Coronary artery (tissue), 2 donors: ENCODE data around the gene MEG3.
"Not testable (repeated sequence)": the region's sequence is repeated elsewhere in the genome, so short reads cannot be mapped to it uniquely, and the experiment has no call there.

Experiments used
- DNase-seq: peaks from one replicate; pipeline ENCODE4 v3.0.0-alpha.2; 2017; ENCODE audit warnings: low spot score
- H3K27ac ChIP-seq, 2 donors: fragments of 200-600 bp; sonication (generic); one replicate each; pipeline ENCODE4 v1.5.1; 2016 to 2019
- H3K4me3 ChIP-seq: fragments of 200-600 bp; sonication (generic); 2 replicates; pipeline ENCODE4 v1.5.1; 2016; ENCODE audit warnings: mild to moderate bottlenecking, moderate library complexity
- TF ChIP-seq, protein P1 (sequence below): fragments of 200-600 bp; sonication (generic); IDR thresholded peaks from one replicate; pipeline ENCODE4 v1.5.1; 2019; ENCODE audit warnings: antibody characterized with exemption

Gene MEG3

DNA sequence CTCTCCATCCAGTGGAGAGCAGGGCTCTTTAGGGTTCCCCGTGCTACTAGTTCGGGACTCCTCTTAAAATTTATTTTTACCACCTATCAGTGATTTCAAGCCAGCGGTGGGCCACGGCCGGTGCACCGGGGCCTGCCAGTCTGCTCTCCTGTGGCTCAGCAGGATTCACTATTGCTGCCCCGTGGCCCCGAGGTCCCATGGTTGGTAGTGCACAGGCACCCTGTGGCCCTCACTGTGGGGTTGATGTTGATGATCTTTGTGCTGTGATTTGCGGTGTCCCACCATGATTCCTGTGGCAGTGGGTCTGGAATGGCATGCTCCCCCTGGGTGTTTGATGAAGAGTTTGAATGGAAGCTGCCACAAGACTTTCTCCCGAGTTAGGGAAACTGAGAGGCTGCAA lies 12.6 kb upstream of the MEG3 start:
- DNase-seq: no peak
- no peak overlapping the region for H3K4me3 ChIP-seq
- H3K27ac ChIP-seq: no peak overlapping the region
- TF ChIP-seq, protein P1, sequence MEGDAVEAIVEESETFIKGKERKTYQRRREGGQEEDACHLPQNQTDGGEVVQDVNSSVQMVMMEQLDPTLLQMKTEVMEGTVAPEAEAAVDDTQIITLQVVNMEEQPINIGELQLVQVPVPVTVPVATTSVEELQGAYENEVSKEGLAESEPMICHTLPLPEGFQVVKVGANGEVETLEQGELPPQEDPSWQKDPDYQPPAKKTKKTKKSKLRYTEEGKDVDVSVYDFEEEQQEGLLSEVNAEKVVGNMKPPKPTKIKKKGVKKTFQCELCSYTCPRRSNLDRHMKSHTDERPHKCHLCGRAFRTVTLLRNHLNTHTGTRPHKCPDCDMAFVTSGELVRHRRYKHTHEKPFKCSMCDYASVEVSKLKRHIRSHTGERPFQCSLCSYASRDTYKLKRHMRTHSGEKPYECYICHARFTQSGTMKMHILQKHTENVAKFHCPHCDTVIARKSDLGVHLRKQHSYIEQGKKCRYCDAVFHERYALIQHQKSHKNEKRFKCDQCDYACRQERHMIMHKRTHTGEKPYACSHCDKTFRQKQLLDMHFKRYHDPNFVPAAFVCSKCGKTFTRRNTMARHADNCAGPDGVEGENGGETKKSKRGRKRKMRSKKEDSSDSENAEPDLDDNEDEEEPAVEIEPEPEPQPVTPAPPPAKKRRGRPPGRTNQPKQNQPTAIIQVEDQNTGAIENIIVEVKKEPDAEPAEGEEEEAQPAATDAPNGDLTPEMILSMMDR: no peak

- no peak overlapping the region for H3K27ac ChIP-seq
- TF ChIP-seq, protein P1: no peak
- DNase-seq: no peak
- H3K4me3 ChIP-seq: no peak overlapping the region
Measured at GRCh38 chr14:100815478-100816285, 10.2 kb upstream of the MEG3 start.

GRCh38 chr14:100816286-100816949 lies 9.5 kb upstream of the MEG3 start:
- no peak for DNase-seq
- Histone ChIP-seq H3K4me3 (no peak overlapping the region), H3K27ac (no peak overlapping the region)
- TF ChIP-seq, protein P1: no peak

DNA sequence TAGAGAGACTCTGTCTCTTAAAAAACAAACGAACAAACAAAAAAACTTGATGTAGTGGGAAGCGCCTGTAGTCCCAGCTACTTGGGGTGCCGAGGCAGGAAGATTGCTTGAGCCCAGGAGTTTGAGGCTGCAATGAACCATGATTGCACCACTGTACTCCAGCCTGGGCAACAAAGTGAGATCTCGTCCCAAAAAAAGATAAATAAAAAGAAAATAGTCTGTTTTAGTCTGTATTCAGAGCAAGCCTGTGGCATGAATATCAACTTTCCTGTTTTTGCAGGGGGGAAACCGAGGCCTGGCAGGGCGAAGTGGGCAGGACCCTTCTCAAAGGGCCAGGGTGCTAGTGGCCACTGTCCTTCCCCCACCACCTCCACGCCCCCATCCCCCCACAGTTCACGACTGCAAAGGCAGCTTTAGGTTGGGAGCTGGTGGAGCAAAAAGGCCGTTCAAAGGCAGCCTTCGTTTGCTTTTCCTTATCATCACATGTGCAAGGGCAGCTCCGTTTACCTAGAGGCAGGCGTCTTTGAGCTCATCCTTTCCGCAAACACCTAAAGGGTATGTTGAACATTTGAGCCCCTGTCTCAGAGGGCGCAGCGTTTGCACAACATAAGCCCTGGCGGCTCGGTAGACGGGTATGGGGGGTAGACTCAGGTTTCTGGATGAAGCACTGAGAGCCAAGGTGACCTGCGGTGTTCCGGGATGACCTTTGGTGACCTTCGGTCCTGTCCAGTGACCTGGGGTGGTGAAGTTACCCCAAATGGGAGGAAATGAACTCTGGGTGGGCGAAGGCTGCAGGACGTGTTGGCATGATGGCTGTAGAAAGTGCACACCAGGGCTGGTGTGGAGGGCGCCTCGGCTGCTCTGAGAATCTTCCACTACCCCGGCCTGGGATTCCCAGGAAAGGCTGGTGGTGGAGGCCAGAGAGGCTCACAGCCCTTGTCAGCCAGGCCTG lies 8.7 kb upstream of the MEG3 start:
- no peak overlapping the region for H3K4me3 ChIP-seq
- no peak for DNase-seq
- H3K27ac ChIP-seq: no peak overlapping the region
- TF ChIP-seq, protein P1: no peak

GRCh38 chr14:100818221-100818699 lies 7.7 kb upstream of the MEG3 start:
- no peak overlapping the region for H3K27ac ChIP-seq
- no peak overlapping the region for H3K4me3 ChIP-seq
- no peak for DNase-seq
- TF ChIP-seq, protein P1: no peak

- not testable (repeated sequence) for DNase-seq, H3K4me3 ChIP-seq, H3K27ac ChIP-seq
Measured at GRCh38 chr14:100818923-100819322, 7.0 kb upstream of the MEG3 start.

DNA sequence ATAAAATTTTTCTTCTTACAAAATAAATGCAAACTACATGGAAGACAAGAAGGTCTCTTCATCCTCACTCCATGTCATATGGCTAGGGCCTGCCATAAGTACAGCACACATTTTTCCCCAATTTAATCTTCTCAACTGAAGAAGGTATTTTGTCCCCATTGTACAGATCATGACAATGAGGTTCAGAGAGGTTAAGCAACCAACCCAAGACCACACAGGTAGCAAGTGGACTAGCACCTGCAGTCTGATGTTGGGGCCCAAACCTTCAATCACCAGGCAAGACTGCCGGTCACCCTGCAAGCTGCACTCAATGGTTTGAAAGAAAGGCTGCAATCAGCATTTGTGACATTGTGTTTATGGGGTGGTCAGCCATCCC lies 6.5 kb upstream of the MEG3 start:
- Histone ChIP-seq H3K4me3 (no peak overlapping the region), H3K27ac (no peak overlapping the region)
- TF ChIP-seq, protein P1: no peak

More for the DNA sequence above, 6.5 kb upstream of the MEG3 start:
- DNase-seq: no peak
